ENCODE data around the gene NQO2.
"Not testable (repeated sequence)": the region's sequence is repeated elsewhere in the genome, so short reads cannot be mapped to it uniquely, and the experiment has no call there.

The NQO2 gene

DNA sequence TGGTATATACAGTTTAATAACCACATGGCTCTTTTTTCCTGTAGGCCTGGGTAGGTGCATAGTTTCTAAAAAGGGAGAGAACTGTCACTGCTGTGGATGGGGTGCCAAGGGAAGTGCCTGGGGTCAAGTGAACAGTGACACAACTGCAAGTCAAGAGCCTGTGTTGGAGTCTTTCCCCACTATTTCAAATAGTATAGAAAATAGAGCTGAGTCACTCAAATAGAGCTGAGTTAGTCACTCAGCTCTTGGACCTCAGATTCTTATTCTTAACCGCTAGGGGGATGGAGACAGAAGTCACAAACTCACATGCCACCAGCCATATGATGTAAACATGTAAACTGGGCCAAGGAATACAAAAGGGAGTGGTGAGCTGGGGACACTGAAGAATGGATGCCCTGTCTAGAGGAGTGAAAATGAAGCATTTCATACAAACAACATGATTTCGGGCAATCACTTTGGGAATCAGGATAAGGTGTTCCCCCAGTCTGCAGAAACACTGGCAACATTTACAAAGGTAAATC lies 2.1 kb downstream of the NQO2 start:
- intact Hi-C loops (cut with DNase I; ENCODE audit: low total_unique reads): no loop called here
- H3K9me3 ChIP-seq: no peaks in the 10 kb centered on the region
- DNase-seq: peak in 1 of 2 donors; percentile 29
- no peak overlapping the region for H3K4me3 ChIP-seq
- TF ChIP-seq CTCF (IDR thresholded peaks at IDR 0.05): peak; percentile 62 to 78
- no peaks in the 10 kb centered on the region for H3K27me3 ChIP-seq
- peaks cover 15 to 31% (median 31%) of the 10 kb centered on the region in 3 donors for H3K36me3 ChIP-seq
- peaks cover 5 to 34% (median 24%) of the 10 kb centered on the region in 4 donors for H3K4me1 ChIP-seq
- H3K27ac ChIP-seq: peak overlapping the region; percentile 32 to 91

DNA sequence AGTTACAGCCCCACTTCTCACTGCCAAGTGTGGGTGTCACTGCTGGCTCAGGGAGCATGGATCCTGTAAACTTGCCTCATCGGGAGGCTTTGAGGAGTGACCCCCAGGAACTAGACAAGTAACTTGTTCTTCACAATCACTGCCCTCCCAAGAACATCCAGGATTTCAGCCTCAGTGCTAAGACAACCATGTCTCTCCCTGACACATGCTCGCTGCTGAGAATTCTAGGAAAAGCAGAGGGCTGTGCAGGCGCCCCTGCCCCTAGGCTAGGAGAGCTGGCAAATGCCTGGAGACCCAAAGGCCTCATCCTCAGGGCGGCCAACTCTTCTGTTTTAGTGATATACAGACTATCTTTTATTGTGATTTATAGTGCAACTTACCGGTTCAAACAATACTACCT lies 3.5 kb downstream of the NQO2 start:
- peaks cover 5 to 34% (median 24%) of the 10 kb centered on the region in 4 donors for H3K4me1 ChIP-seq
- DNase-seq; H3K9me3 ChIP-seq; intact Hi-C loops (cut with DNase I; ENCODE audit: low total_unique reads); H3K4me3 ChIP-seq; H3K27me3 ChIP-seq: not testable (repeated sequence)
- H3K27ac ChIP-seq: peak overlapping the region in 1 of 2 donors; percentile 50
- H3K36me3 ChIP-seq: peaks cover 19 to 44% (median 38%) of the 10 kb centered on the region in 3 donors

DNA sequence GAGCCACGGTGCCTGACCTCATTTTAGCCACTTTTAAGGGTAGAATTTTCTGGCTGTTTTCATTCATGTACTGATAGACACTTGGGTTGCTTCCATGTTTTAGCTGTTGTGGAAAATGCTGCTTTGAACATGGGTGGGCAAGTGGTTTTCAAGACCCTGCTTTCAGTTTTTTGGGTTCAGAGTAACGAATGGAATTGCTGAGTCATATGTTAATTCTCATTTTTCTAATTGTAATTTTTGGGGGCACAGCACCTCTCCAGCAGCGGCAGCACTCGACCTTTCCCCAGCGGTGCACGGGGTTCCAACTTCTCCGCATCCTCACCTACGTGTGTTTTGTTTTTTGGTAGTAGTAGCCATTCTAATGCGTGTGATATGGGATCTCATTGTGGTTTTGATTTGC lies 5.4 kb downstream of the NQO2 start:
- no peak for TF ChIP-seq CTCF (IDR thresholded peaks at IDR 0.05)
- Histone ChIP-seq H3K36me3 (peaks cover 30 to 62% (median 56%) of the 10 kb centered on the region in 3 donors), H3K9me3 (no peaks in the 10 kb centered on the region), H3K27ac (no peak overlapping the region), H3K27me3 (no peaks in the 10 kb centered on the region), H3K4me1 (peaks cover 0 to 26% (median 15%) of the 10 kb centered on the region in 4 donors), H3K4me3 (no peak overlapping the region)
- intact Hi-C loops (cut with DNase I; ENCODE audit: low total_unique reads): no loop called here
- DNase-seq: no peak

- no peak overlapping the region for H3K27ac ChIP-seq
- peaks cover 0 to 18% (median 10%) of the 10 kb centered on the region in 4 donors for H3K4me1 ChIP-seq
- DNase-seq: no peak
- no peaks in the 10 kb centered on the region for H3K27me3 ChIP-seq
- intact Hi-C loops (cut with DNase I; ENCODE audit: low total_unique reads): no loop called here
- H3K36me3 ChIP-seq: peaks cover 38 to 70% (median 64%) of the 10 kb centered on the region in 3 donors
- no peaks in the 10 kb centered on the region for H3K9me3 ChIP-seq
- H3K4me3 ChIP-seq: no peak overlapping the region
- no peak for TF ChIP-seq CTCF (IDR thresholded peaks at IDR 0.05)
These were observed 6.2 kb downstream of the NQO2 start for GRCh38 chr6:3005874-3006273.

- H3K27ac ChIP-seq: no peak overlapping the region
- peaks cover 0 to 12% (median 6%) of the 10 kb centered on the region in 4 donors for H3K4me1 ChIP-seq
- no peak for TF ChIP-seq CTCF (IDR thresholded peaks at IDR 0.05)
- no peak overlapping the region for H3K4me3 ChIP-seq
- no peaks in the 10 kb centered on the region for H3K9me3 ChIP-seq
- H3K27me3 ChIP-seq: no peaks in the 10 kb centered on the region
- intact Hi-C loops (cut with DNase I; ENCODE audit: low total_unique reads): no loop called here
- peaks cover 44 to 76% (median 70%) of the 10 kb centered on the region in 3 donors for H3K36me3 ChIP-seq
- no peak for DNase-seq
These were observed 6.8 kb downstream of the NQO2 start for GRCh38 chr6:3006476-3006875.

GRCh38 chr6:3007571-3007970 lies 7.9 kb downstream of the NQO2 start:
- intact Hi-C loops (cut with DNase I; ENCODE audit: low total_unique reads): no loop called here
- peaks cover 55 to 87% (median 81%) of the 10 kb centered on the region in 3 donors for H3K36me3 ChIP-seq

GRCh38 chr6:3008712-3009265 lies 9.1 kb downstream of the NQO2 start:
- H3K4me3 ChIP-seq; H3K27me3 ChIP-seq; H3K4me1 ChIP-seq; intact Hi-C loops (cut with DNase I; ENCODE audit: low total_unique reads); DNase-seq; H3K27ac ChIP-seq; H3K9me3 ChIP-seq: not testable (repeated sequence)
- peaks cover 55 to 94% (median 90%) of the 10 kb centered on the region in 3 donors for H3K36me3 ChIP-seq

More at GRCh38 chr6:3007571-3007970, 7.9 kb downstream of the NQO2 start:
- DNase-seq: no peak
- peaks cover 0 to 1% (median 0%) of the 10 kb centered on the region in 4 donors for H3K4me1 ChIP-seq
- H3K27me3 ChIP-seq: no peaks in the 10 kb centered on the region
- no peak for TF ChIP-seq CTCF (IDR thresholded peaks at IDR 0.05)
- H3K27ac ChIP-seq: no peak overlapping the region
- no peaks in the 10 kb centered on the region for H3K9me3 ChIP-seq
- H3K4me3 ChIP-seq: no peak overlapping the region

Data from tibial artery (tissue), 4 donors.